ENCODE data around the gene DDA1. TPM values are rescaled to one million over a fixed set of nuclear protein-coding genes. Genes with fewer than 3 reads are reported as not detected.
A peak's percentile ranks its signal among the peaks of the same experiment; 100 is the strongest.

The DDA1 gene
- total and polyA plus RNA-seq, 9 of the 15 experiments (the other 6 are each of a cell fraction or from before 2014, with no cell fraction given), result 1.4 to 83.8 (median 33.8) TPM

GRCh38 chr19:17260842-17261325 is 48.5 kb upstream of the DDA1 start (continued):
- no peak for TF ChIP-seq ZNF695 (CRISPR knock-in tag; IDR thresholded peaks at IDR 0.05)
- TF ChIP-seq KAT2B (IDR thresholded peaks at IDR 0.05; ENCODE audit: low read depth, low read length), result no peak
- peak; percentile 56 to 74 for TF ChIP-seq RAD21 (CRISPR knock-in tag; conservative IDR thresholded peaks at IDR 0.05 in 1 of 2, IDR thresholded peaks at IDR 0.05 in 1 of 2)
- peak; percentile 20; the same call in 1 of the 2 replicates for TF ChIP-seq SOX6 (IDR thresholded peaks at IDR 0.05)
- TF ChIP-seq, protein P1, sequence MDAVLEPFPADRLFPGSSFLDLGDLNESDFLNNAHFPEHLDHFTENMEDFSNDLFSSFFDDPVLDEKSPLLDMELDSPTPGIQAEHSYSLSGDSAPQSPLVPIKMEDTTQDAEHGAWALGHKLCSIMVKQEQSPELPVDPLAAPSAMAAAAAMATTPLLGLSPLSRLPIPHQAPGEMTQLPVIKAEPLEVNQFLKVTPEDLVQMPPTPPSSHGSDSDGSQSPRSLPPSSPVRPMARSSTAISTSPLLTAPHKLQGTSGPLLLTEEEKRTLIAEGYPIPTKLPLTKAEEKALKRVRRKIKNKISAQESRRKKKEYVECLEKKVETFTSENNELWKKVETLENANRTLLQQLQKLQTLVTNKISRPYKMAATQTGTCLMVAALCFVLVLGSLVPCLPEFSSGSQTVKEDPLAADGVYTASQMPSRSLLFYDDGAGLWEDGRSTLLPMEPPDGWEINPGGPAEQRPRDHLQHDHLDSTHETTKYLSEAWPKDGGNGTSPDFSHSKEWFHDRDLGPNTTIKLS (IDR thresholded peaks at IDR 0.05; ENCODE audit: borderline replicate concordance, low read depth), result peak; percentile 45; the same call in 1 of the 2 replicates
- TF ChIP-seq TFAM (CRISPR knock-in tag; conservative IDR thresholded peaks at IDR 0.05), result no peak
- peak; percentile 89 for TF ChIP-seq L3MBTL2 (IDR thresholded peaks at IDR 0.05)
- no peak for TF ChIP-seq ARHGAP35 (IDR thresholded peaks at IDR 0.05; ENCODE audit: partially characterized antibody)
- TF ChIP-seq THRAP3 (IDR thresholded peaks at IDR 0.05; ENCODE audit: borderline replicate concordance), result no peak
- TF ChIP-seq, protein P2, sequence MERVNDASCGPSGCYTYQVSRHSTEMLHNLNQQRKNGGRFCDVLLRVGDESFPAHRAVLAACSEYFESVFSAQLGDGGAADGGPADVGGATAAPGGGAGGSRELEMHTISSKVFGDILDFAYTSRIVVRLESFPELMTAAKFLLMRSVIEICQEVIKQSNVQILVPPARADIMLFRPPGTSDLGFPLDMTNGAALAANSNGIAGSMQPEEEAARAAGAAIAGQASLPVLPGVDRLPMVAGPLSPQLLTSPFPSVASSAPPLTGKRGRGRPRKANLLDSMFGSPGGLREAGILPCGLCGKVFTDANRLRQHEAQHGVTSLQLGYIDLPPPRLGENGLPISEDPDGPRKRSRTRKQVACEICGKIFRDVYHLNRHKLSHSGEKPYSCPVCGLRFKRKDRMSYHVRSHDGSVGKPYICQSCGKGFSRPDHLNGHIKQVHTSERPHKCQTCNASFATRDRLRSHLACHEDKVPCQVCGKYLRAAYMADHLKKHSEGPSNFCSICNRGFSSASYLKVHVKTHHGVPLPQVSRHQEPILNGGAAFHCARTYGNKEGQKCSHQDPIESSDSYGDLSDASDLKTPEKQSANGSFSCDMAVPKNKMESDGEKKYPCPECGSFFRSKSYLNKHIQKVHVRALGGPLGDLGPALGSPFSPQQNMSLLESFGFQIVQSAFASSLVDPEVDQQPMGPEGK (CRISPR knock-in tag; IDR thresholded peaks at IDR 0.05; ENCODE audit: borderline replicate concordance), result no peak
- no peak for TF ChIP-seq KLF6 (CRISPR knock-in tag; IDR thresholded peaks at IDR 0.05; ENCODE audit: borderline replicate concordance)
- no peak for TF ChIP-seq U2AF2 (optimal IDR thresholded peaks at IDR 0.05; ENCODE audit: low read depth, low read length)
- TF ChIP-seq ZFP36 (IDR thresholded peaks at IDR 0.05; ENCODE audit: low read depth, low read length, partially characterized antibody), result peak; percentile 26
- no peak for TF ChIP-seq NFRKB (IDR thresholded peaks at IDR 0.05; ENCODE audit: low read depth)
- TF ChIP-seq KDM5B (IDR thresholded peaks at IDR 0.05; ENCODE audit: insufficient replicate concordance, low read depth, low read length), result peak; percentile 55
- TF ChIP-seq, protein P3, sequence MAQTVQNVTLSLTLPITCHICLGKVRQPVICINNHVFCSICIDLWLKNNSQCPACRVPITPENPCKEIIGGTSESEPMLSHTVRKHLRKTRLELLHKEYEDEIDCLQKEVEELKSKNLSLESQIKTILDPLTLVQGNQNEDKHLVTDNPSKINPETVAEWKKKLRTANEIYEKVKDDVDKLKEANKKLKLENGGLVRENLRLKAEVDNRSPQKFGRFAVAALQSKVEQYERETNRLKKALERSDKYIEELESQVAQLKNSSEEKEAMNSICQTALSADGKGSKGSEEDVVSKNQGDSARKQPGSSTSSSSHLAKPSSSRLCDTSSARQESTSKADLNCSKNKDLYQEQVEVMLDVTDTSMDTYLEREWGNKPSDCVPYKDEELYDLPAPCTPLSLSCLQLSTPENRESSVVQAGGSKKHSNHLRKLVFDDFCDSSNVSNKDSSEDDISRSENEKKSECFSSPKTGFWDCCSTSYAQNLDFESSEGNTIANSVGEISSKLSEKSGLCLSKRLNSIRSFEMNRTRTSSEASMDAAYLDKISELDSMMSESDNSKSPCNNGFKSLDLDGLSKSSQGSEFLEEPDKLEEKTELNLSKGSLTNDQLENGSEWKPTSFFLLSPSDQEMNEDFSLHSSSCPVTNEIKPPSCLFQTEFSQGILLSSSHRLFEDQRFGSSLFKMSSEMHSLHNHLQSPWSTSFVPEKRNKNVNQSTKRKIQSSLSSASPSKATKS (CRISPR knock-in tag; IDR thresholded peaks at IDR 0.05), result no peak
- peak; percentile 90 to 99 (median 94) for TF ChIP-seq CTCF (IDR thresholded peaks at IDR 0.05 in 2 of 3, conservative IDR thresholded peaks at IDR 0.05 in 1 of 3; ENCODE audit: insufficient read depth in 2 of 3, low read depth in 1 of 3, low read length in 3 of 3)
- peak; percentile 50; the same call in 1 of the 2 replicates for TF ChIP-seq ZFX (CRISPR knock-in tag; IDR thresholded peaks at IDR 0.05)
- 0 out of 2 replicates have a peak, but pooled peaks have one; percentile 36 for TF ChIP-seq EHMT2 (IDR thresholded peaks at IDR 0.05)
- no peak for TF ChIP-seq MEF2A (IDR thresholded peaks at IDR 0.05; ENCODE audit: control insufficient read depth, low read depth, low read length)
- no peak for TF ChIP-seq ZSCAN32 (CRISPR knock-in tag; IDR thresholded peaks at IDR 0.05)

All from K562 (cell line).